PFSK-1 (cell line): ENCODE measurements around the gene MOK.

ENCODE experiments used
- FOXP2 ChIP-seq: optimal IDR thresholded peaks from 2 replicates; pipeline ENCODE3; 2011; ENCODE audit warnings: borderline replicate concordance, control low read depth, inconsistent platforms; ENCODE audit not compliant: insufficient read depth; ENCODE audit errors: extremely low read length, extremely low read depth
- POLR2AphosphoS5 ChIP-seq: IDR thresholded peaks from 2 replicates; pipeline ENCODE4 v1.6.1; 2012; ENCODE audit warnings: low read depth, mild to moderate bottlenecking, control low read depth, low read length, moderate library complexity
- SIN3A ChIP-seq: IDR thresholded peaks from 2 replicates; pipeline ENCODE4 v1.6.1; 2012; ENCODE audit warnings: mild to moderate bottlenecking, low read length, moderate library complexity, borderline replicate concordance; ENCODE audit not compliant: insufficient read depth
- TAF1 ChIP-seq: IDR thresholded peaks from 2 replicates; pipeline ENCODE4 v1.6.1; 2012; ENCODE audit warnings: low read length, control low read depth, borderline replicate concordance; ENCODE audit not compliant: insufficient read depth
- TF ChIP-seq, protein P1 (sequence below), 2 experiments: IDR thresholded peaks; 2 replicates each; pipeline versions ENCODE4 v1.6.1 to v1.8.0; 2011 to 2012; ENCODE audit warnings: low read depth in 2 of 2, low read length in 2 of 2, control low read depth in 1 of 2, inconsistent platforms in 1 of 2, mild to moderate bottlenecking in 1 of 2, moderate library complexity in 1 of 2; ENCODE audit not compliant: insufficient read depth in 1 of 2

MOK gene

DNA sequence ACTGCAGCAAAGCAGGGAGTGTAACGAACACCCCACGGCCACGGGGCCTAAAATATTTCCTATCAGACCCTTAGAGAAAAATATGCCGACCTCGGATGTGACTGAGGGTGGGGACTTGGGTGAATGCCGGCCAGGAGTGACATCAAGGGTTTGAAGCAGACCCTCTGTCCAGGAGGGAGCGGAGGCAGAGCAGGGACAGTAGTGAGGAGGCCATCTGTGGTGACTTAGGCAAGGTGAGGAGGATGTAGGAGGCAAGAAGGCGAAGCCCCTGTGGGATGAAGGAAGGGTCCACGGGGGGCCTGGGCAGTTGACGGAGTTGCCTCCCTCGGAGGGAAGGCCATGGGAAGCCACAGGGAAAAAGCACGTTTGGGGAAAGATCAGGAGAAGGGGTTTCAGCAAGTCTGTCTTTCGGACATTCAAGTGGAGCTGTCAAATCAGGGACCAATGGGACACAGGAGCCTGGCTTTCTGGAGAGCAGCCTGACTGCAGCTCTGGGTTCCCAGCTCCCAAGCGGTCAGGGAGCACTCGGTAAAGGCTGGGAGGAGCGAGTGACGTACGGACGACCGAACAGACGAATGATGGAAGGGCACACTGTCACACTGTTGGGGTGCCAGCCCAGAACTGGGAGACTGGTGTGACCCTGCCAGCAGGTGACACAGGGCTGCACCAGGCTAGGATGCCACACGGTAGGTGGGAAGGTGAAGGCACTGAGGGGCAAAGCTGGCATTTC lies 74.3 kb downstream of the MOK start:
- no peak for TF ChIP-seq SIN3A

DNA sequence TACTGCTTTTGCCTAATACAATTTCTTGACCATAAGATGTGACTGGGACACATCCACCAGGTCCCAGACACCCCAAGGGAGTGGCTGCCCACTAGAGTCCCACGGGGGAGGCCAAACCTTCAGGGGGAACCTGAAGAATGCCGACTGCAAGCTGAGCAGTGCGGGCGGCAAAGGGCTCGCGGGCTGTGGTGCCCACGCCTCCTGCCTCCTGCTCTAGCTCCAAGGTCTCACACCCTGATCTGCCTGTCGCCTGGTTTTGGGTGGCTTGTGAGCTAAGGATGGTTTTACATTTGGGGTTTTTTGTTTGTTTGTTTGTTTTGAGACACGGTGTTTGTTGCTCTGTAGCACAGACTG lies 75.2 kb downstream of the MOK start:
- TF ChIP-seq SIN3A (no peak), FOXP2 (no peak), TAF1 (no peak), POLR2AphosphoS5 (no peak)
- TF ChIP-seq, protein P1, sequence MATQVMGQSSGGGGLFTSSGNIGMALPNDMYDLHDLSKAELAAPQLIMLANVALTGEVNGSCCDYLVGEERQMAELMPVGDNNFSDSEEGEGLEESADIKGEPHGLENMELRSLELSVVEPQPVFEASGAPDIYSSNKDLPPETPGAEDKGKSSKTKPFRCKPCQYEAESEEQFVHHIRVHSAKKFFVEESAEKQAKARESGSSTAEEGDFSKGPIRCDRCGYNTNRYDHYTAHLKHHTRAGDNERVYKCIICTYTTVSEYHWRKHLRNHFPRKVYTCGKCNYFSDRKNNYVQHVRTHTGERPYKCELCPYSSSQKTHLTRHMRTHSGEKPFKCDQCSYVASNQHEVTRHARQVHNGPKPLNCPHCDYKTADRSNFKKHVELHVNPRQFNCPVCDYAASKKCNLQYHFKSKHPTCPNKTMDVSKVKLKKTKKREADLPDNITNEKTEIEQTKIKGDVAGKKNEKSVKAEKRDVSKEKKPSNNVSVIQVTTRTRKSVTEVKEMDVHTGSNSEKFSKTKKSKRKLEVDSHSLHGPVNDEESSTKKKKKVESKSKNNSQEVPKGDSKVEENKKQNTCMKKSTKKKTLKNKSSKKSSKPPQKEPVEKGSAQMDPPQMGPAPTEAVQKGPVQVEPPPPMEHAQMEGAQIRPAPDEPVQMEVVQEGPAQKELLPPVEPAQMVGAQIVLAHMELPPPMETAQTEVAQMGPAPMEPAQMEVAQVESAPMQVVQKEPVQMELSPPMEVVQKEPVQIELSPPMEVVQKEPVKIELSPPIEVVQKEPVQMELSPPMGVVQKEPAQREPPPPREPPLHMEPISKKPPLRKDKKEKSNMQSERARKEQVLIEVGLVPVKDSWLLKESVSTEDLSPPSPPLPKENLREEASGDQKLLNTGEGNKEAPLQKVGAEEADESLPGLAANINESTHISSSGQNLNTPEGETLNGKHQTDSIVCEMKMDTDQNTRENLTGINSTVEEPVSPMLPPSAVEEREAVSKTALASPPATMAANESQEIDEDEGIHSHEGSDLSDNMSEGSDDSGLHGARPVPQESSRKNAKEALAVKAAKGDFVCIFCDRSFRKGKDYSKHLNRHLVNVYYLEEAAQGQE (IDR thresholded peaks at IDR 0.05; ENCODE audit: insufficient read depth in 1 of 2, low read depth in 2 of 2, low read length in 2 of 2), result no peak

DNA sequence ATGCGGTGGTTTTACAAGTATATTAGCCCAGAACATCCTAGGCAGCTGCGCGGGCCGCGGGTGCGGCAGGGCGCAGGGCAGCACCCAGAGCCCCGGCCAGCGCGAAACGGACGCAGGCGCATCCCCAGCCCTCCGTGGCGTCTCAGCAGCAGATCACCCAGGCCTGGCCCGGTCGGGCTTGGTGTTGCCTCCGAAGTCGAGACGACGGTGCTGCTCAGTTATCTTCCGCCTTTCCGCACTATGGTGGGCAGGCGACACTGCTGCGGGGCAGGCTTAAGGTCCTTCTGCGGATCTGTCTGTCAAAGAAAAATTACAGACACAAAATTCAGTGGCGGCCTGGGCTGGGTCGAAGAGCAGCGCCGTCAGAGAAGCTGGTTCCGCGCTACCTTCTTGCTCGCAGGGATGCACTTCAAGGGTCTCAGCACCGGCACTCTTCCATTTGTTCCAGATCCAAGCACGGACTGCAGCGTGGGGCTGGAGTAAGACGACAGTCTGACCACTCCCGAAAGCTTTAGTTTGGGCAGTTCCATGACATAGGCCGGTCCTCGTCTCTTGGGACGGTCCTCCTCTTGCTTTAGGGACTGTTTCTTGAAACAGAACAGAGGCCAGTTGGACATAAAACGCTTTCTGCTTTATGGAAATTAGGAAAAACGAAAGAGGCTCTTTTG lies 75.8 kb downstream of the MOK start:
- TF ChIP-seq POLR2AphosphoS5 (no peak), SIN3A (no peak), TAF1 (no peak), FOXP2 (no peak)
- TF ChIP-seq, protein P1 (IDR thresholded peaks at IDR 0.05; ENCODE audit: insufficient read depth in 1 of 2, low read depth in 2 of 2, low read length in 2 of 2), result no peak

DNA sequence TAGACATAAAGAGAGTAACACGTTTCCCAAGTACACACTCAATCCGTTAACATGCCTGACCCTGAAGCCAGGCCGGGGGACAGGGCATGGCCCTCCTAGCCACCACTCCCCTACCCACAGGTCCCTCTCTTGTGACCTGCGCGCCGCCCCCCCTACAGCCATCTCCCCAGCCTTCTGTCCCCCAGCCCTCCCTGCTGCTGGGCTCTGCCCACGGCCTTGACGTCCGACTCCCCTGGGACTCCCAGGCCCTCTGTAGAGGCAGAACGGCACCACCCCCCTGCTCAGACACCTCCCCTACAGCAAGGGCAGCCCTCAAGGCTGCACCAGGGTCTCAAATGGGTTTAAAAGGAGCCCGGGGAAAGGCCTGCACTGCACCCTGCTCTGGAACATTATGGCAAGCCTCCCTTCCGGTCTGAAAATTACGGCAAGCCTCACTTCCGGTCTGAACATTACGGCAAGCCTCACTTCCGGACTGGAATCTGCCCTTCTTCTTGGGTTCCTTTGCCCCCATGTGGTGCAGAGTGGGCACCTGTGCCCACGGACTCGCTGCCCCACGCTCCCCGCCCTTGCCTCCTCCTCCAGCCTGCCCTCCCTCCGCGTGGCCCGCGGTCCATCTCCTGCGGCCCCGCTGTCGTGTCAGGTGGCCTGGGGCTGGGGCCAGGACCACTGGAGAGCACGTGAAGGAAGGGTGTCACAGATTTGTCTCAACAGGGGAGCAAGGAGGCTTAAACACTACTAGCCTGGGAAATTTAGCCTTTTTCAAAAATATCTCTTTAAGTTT lies 77.6 kb downstream of the MOK start:
- TF ChIP-seq FOXP2, result no peak
- TF ChIP-seq SIN3A, result no peak
- no peak for TF ChIP-seq POLR2AphosphoS5
- TF ChIP-seq TAF1, result no peak
- TF ChIP-seq, protein P1 (IDR thresholded peaks at IDR 0.05; ENCODE audit: insufficient read depth in 1 of 2, low read depth in 2 of 2, low read length in 2 of 2), result no peak

DNA sequence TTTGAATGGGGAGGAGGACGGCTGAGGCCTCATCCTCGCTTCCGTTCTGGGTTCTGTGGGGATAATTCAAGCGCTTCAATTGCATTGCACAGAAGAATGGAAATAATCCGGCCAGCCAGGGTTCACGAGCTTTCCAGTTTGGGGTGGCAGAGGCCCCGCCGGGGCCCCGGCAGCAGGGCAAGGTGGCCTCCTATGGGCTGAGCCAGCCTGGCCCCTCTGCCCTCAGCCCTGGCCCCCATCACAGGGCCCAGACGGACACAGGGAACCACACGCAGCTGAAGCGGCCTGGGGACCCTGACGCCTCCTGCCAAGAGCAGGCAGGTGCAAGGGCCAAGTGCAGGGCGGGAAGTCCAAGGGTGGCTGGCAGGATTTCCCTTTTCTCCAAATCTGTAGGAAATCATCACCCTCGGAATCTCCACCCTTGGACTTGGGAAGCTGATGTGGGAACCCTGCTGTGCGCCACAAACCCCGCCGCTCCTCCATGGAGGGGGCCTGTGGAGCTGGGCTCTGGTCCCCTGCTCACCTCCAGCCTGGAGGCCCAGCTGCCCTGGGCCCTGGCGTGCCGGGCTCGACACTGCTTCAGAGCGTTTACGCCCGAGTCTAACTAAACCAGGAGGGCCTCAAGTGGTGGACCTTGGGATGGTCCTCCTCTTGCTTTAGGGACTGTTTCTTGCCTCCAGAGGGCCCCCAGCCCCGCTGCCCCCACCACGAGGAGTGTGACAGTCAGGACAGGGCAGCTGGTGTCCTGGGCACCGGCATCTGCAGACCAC lies 78.4 kb downstream of the MOK start:
- TF ChIP-seq FOXP2 (no peak), POLR2AphosphoS5 (no peak), TAF1 (no peak), SIN3A (no peak)
- TF ChIP-seq, protein P1 (IDR thresholded peaks at IDR 0.05; ENCODE audit: insufficient read depth in 1 of 2, low read depth in 2 of 2, low read length in 2 of 2), result no peak
